OCI-LY1 (cell line): ENCODE data around the gene VDAC1.

Experiments
- EZH2 ChIP-seq: fragments of 200-600 bp; sonication (generic), shearing (Covaris generic); IDR thresholded peaks from 2 replicates; pipeline ENCODE4 v1.8.0; 2017; ENCODE audit warnings: borderline replicate concordance, mixed run types, mild to moderate bottlenecking, antibody characterized with exemption, low read length, moderate library complexity, mixed read lengths
- TF ChIP-seq, protein P1 (sequence below): fragments of 200-600 bp; sonication (generic), shearing (Covaris generic); IDR thresholded peaks from 2 replicates; pipeline ENCODE4 v1.5.1; 2017; ENCODE audit warnings: mild to moderate bottlenecking, antibody characterized with exemption, low read length, moderate library complexity, mixed read lengths

DNA sequence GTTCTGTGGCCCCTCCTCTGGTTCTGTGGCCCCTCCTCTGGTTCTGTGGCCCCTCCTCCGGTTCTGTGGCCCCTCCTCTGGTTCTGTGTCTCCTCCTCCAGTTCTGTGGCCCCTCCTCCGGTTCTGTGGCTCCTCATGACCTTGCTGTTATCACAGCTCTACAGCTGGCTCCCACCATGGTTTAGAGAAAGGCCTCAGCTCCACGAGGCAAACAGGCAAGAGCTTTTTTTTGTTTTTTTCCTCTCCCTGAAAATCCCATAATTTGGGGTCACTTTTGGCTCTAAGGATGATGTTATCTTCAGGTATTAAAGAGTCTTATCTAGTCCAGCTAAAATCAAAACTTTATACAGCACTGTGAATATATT lies 68.1 kb downstream of the VDAC1 start:
- no peak for TF ChIP-seq EZH2
- TF ChIP-seq, protein P1, sequence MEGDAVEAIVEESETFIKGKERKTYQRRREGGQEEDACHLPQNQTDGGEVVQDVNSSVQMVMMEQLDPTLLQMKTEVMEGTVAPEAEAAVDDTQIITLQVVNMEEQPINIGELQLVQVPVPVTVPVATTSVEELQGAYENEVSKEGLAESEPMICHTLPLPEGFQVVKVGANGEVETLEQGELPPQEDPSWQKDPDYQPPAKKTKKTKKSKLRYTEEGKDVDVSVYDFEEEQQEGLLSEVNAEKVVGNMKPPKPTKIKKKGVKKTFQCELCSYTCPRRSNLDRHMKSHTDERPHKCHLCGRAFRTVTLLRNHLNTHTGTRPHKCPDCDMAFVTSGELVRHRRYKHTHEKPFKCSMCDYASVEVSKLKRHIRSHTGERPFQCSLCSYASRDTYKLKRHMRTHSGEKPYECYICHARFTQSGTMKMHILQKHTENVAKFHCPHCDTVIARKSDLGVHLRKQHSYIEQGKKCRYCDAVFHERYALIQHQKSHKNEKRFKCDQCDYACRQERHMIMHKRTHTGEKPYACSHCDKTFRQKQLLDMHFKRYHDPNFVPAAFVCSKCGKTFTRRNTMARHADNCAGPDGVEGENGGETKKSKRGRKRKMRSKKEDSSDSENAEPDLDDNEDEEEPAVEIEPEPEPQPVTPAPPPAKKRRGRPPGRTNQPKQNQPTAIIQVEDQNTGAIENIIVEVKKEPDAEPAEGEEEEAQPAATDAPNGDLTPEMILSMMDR, result no peak
